NCI-H446 (cell line): ENCODE data around the gene NOTCH1.
"Not testable (repeated sequence)": the region's sequence is repeated elsewhere in the genome, so short reads cannot be mapped to it uniquely, and the experiment has no call there.

Experiments
- DNase-seq, 2 experiments: peaks; one replicate each; lab custom pipeline; 2025; lab: John Stamatoyannopoulos, UW

The NOTCH1 gene

DNA sequence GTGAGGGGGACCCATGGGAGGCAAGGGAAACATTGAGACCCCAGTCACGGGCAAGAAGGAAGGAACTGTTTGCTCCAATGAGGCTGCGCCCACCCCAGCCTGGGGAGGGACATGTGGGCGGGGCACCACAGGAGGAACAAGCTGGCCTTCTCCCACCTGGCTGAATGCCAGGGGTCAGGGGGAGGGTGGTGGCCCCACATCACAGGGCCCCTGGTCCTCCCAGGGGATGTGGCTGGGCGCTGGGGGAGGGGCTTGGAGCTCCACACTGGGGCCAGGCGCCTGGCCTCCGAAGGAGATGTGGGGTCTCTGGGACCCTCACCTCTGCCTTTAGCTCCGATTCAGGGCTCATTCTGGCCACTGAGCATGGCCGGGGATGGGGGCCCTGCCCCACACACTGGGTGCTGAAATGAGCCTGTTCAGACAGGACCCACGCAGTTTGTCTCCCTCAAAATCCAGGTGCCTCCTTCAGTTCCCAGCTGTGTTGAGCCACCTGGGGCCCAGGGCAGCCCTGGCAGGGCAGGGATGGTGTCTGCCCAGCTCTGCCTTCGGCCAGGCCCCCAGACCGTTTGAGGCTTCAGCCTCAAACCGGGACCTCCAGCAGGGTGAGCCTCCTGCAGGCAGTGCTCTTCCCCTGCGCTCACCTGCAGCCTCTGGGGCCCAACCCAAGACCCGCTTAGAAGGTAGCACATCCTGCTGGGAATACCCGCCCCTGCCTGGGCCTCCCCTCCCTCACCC lies 33.2 kb upstream of the NOTCH1 start:
- DNase-seq, result no peak

DNA sequence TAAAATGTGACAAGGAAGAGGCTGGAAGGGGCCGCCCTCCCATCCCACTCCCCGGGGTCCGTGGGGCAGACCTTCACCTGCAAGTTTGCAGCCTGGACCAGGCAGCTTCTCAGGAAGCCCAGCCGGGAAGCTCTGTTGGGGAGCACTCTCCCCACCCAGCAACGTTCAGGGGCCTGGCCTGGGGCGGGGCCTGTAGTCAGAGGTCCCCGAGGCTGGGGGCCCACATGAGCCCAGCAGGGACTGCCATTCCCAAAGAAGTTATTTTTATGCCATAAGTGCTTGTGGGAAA lies 32.7 kb upstream of the NOTCH1 start:
- no peak for DNase-seq

DNA sequence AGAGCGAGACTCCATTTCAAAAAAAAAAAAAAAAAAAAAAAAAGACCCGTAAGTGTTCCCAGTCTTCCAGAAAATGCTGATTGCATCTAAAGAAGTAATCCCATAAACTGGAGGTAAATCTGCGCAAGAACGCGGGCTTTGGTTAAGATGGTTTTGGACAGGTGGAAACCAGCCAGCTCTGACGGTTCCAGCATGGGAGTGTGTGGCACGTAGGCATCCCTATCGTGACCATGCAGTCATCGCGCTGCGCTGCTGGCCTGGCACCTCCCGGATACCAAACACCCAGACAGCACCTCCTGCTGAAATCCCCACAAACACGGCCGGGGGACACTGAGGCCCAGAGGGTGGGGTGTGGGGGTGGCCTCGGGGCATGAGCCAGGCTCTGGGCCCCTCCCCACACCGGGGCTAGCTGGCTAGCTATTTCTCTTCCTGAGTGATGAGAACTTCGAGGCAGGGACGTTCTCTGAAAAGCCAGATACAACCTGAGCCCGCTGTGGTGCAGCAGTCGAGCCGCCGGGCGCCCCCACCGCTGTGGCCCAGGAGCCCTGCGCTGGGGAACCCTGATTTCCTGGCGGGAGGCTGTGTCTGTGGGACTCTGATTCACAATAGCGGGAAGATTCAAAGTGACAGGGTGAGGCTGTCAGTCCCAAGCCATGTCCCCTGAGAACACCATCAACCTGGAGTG lies 32.2 kb upstream of the NOTCH1 start:
- no peak for DNase-seq

DNA sequence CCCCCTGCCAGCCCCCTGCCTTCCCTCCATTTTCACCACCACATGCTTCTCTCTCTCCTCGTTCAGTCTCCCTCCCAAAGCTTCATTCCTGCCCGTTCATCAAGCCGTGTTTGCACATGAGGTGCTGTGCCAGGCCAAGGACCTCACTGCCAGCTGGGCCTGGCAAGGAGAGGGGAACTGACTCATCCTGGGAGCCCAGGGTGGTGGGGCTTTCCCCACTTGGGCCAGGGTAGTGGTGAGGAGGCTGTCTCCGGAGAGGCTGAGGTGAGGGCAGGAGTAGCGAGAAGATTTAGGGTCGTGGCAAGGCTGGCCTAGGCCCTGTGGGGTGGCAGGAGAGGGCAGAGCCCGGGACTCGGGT lies 30.4 kb upstream of the NOTCH1 start:
- DNase-seq, result peak; percentile 2 to 57

GRCh38 chr9:136575626-136576268 lies 29.9 kb upstream of the NOTCH1 start:
- DNase-seq, result no peak

GRCh38 chr9:136574606-136575005 lies 28.8 kb upstream of the NOTCH1 start:
- not testable (repeated sequence) for DNase-seq

- DNase-seq, result no peak
Measured at GRCh38 chr9:136572828-136573625, 27.2 kb upstream of the NOTCH1 start.

GRCh38 chr9:136572003-136572827 lies 26.4 kb upstream of the NOTCH1 start:
- no peak for DNase-seq

DNA sequence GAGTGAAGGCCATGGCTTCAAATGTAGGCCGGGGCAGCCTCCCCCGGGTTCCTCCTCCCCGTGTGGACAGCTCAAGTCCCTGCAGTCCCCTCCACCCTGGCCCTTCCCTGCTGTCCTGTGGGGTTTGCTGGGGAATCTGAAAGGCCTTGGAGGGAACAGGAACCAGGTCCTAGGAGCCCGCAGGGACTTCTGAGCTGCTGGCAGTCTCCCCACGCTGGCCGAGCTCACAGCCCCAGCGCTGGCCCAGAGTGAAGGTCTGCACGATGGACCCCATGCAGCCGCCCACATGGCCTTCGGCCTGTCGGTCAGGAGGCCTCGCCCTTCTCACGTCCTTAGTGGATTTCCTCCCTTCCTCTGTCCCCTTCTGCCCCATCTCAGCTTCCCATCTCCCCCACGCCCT lies 25.7 kb upstream of the NOTCH1 start:
- DNase-seq, result no peak

DNA sequence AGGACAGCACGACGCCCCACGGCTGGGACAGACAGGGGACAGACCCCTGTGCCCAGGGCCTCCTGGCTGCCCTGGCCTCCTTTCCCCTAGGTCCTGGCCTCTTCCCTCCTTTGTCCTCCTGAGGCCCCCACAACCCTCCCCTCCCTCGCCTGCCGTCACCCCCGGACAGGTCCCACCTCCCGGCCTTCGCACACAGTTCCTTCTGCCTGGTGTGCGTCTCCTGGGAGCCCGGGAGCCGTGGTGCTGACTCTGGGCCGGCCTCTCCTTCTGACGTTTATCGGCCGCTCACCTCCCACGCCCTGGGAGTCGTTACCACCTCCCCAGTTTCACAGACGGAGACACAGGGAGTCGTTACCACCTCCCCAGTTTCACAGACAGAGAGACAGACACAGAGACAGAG lies 25.1 kb upstream of the NOTCH1 start:
- no peak for DNase-seq

- DNase-seq, result no peak
Measured at GRCh38 chr9:136570191-136570845, 24.5 kb upstream of the NOTCH1 start.

DNA sequence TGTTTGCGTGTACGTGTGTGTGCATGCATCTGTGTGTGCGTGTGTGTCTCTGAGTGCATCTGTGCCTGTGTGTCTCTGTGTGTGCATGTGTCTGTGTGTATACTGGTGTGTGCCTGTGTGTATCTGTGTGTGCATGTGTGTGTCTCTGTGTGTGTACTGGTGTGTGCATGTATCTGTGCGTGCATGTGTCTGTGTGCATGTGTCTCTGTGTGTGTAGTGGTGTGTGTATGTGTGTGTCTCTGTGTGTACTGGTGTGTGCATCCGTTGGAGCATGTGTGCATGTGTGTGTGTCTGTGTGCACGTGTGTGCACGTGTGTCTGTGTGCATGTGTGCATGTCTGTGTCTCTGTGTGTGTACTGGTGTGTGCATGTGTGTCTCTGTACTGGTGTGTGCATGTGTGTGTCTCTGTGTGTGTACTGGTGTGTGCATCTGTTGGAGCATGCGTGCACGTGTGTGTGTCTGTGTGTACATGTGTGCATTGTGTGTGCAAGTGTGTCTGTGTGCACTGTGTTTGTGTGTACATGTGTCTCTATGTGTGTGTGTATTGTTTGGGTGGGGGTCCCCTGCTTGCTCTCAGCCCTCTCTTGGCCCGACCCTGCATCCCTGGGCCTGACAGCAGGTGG lies 23.8 kb upstream of the NOTCH1 start:
- DNase-seq, result no peak

GRCh38 chr9:136568288-136569081 lies 22.6 kb upstream of the NOTCH1 start:
- DNase-seq, result no peak

- no peak for DNase-seq
Measured at GRCh38 chr9:136567651-136568287, 21.9 kb upstream of the NOTCH1 start.

DNA sequence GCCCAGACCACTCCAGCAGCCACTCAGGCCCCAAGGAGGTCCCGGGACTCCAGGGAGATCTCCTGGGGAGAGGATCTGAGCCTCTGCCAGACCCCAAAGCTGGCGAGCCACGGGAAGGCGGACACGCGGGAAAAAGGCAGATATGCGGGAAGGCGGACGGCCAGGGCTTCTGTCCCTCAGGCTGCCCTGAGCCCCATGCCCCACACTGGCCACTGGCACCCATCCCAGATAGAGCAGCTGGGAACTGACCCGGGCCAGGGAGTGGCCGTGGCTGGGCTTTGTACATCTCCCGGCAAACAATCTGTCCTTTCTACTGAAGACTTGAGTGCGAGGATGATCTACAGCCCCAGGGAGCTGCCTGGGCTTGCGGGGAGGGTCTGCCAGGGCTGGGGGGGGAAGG lies 21.1 kb upstream of the NOTCH1 start:
- no peak for DNase-seq

GRCh38 chr9:136566553-136566895 lies 20.7 kb upstream of the NOTCH1 start:
- DNase-seq, result no peak

- no peak for DNase-seq
Measured at GRCh38 chr9:136565715-136566552, 20.1 kb upstream of the NOTCH1 start.

- no peak for DNase-seq
Measured at GRCh38 chr9:136565086-136565714, 19.4 kb upstream of the NOTCH1 start.
